Measurements from ENCODE around the gene KRI1. TPM values are rescaled to one million over a fixed set of nuclear protein-coding genes. Genes with fewer than 3 reads are reported as not detected.

The KRI1 gene
- polyA plus RNA-seq, 3 donors, result 3.9 to 21.0 (median 6.1) TPM

DNA sequence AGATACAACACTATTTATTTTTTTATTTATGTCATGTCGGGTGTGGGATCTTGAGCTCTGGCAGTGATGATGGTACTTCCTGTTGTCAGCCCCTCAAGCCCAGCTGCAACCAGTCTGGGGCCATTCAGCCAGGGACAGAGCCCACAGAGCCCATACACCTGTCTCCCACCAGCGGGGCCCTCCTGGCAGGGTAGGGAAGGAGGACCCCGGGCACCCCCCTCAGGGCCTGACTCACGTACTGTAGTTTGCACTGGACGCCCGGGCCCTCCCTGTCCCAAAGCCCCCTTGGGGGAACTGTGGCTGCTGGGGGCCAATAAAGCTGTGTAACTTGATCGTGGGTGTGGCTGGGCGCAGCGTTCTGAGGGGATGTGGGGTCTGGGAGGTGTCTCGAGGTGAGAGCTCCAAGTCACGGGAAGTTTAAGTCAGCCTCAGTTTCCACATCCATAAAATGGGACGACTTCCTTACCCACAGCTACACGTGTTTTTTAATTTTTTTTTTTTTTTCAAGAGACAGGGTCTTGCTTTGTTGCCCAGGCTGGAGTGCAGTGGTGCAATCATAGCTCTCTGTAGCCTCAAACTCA, 12.6 kb downstream of the KRI1 start:
- no peak overlapping the region for H3K4me3 ChIP-seq (replicated peaks in 1 of 3; ENCODE audit: low read depth in 2 of 3, low read length in 3 of 3)
- Mint-ChIP-seq H3K4me1 (peaks cover 15% of the 10 kb centered on the region), H3K27me3 (ENCODE audit: low read depth in 3 of 3) (no peaks in the 10 kb centered on the region), H3K36me3 (peaks cover 68 to 92% of the 10 kb centered on the region in 2 donors), H3K4me3 (no peak overlapping the region), H3K27ac (peak overlapping the region in 1 of 7 donors; percentile 71), H3K9me3 (peaks cover 0 to 8% (median 1%) of the 10 kb centered on the region in 7 donors)
- H3K4me2 ChIP-seq (replicated peaks; ENCODE audit: extremely low read depth, low read length, poor library complexity, severe bottlenecking), result no peak overlapping the region
- H4K20me1 ChIP-seq (ENCODE audit: insufficient read depth, low read length), result peaks cover 49% of the 10 kb centered on the region
- no peak for DNase-seq
- no peak overlapping the region for H3K9ac ChIP-seq (ENCODE audit: insufficient read depth, low read length, poor library complexity, severe bottlenecking)
- peaks cover 0 to 4% of the 10 kb centered on the region in 2 donors for H3K9me3 ChIP-seq (replicated peaks in 1 of 2; ENCODE audit: control insufficient read depth in 1 of 2, insufficient read depth in 1 of 2, low read length in 2 of 2)
- TF ChIP-seq, protein P1, sequence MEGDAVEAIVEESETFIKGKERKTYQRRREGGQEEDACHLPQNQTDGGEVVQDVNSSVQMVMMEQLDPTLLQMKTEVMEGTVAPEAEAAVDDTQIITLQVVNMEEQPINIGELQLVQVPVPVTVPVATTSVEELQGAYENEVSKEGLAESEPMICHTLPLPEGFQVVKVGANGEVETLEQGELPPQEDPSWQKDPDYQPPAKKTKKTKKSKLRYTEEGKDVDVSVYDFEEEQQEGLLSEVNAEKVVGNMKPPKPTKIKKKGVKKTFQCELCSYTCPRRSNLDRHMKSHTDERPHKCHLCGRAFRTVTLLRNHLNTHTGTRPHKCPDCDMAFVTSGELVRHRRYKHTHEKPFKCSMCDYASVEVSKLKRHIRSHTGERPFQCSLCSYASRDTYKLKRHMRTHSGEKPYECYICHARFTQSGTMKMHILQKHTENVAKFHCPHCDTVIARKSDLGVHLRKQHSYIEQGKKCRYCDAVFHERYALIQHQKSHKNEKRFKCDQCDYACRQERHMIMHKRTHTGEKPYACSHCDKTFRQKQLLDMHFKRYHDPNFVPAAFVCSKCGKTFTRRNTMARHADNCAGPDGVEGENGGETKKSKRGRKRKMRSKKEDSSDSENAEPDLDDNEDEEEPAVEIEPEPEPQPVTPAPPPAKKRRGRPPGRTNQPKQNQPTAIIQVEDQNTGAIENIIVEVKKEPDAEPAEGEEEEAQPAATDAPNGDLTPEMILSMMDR (IDR thresholded peaks at IDR 0.05), result no peak
- WGBS (ENCODE audit: insufficient coverage), result 54% methylated on average over 5 of the region's 13 CpGs
- peaks cover 6% of the 10 kb centered on the region for H3K79me2 ChIP-seq (ENCODE audit: insufficient read depth, low read length)
- peaks cover 5 to 6% of the 10 kb centered on the region in 2 donors for H3K4me1 ChIP-seq (ENCODE audit: control insufficient read depth in 1 of 2, insufficient read depth in 2 of 2, low read length in 2 of 2)
- peaks cover 74 to 96% of the 10 kb centered on the region in 2 donors for H3K36me3 ChIP-seq (replicated peaks in 1 of 2; ENCODE audit: control insufficient read depth in 1 of 2, insufficient read depth in 2 of 2, low read length in 2 of 2)
- no peaks in the 10 kb centered on the region for H3K27me3 ChIP-seq (ENCODE audit: control insufficient read depth in 2 of 2, insufficient read depth in 2 of 2, low read length in 2 of 2)
- H3K27ac ChIP-seq (ENCODE audit: low read depth in 1 of 2, low read length in 2 of 2), result peak overlapping the region in 1 of 2 donors; percentile 12
- no peak overlapping the region for H2AFZ ChIP-seq (ENCODE audit: insufficient read depth, low read depth, low read length, poor library complexity, severe bottlenecking)
- intact Hi-C loops (cut with micrococcal nuclease), result no loop called here

- Histone ChIP-seq H3K27me3 (ENCODE audit: control insufficient read depth in 2 of 2, insufficient read depth in 2 of 2, low read length in 2 of 2) (no peaks in the 10 kb centered on the region), H3K79me2 (ENCODE audit: insufficient read depth, low read length) (peaks cover 6% of the 10 kb centered on the region), H3K4me3 (replicated peaks in 1 of 3; ENCODE audit: low read depth in 2 of 3, low read length in 3 of 3) (no peak overlapping the region), H3K4me1 (ENCODE audit: control insufficient read depth in 1 of 2, insufficient read depth in 2 of 2, low read length in 2 of 2) (peaks cover 5 to 6% of the 10 kb centered on the region in 2 donors), H3K4me2 (replicated peaks; ENCODE audit: extremely low read depth, low read length, poor library complexity, severe bottlenecking) (no peak overlapping the region), H3K9me3 (replicated peaks in 1 of 2; ENCODE audit: control insufficient read depth in 1 of 2, insufficient read depth in 1 of 2, low read length in 2 of 2) (peaks cover 0 to 4% of the 10 kb centered on the region in 2 donors), H3K36me3 (replicated peaks in 1 of 2; ENCODE audit: control insufficient read depth in 1 of 2, insufficient read depth in 2 of 2, low read length in 2 of 2) (peaks cover 69 to 92% of the 10 kb centered on the region in 2 donors), H2AFZ (ENCODE audit: insufficient read depth, low read depth, low read length, poor library complexity, severe bottlenecking) (no peak overlapping the region), H4K20me1 (ENCODE audit: insufficient read depth, low read length) (peaks cover 51% of the 10 kb centered on the region), H3K27ac (ENCODE audit: low read depth in 1 of 2, low read length in 2 of 2) (peak overlapping the region; percentile 0 to 12), H3K9ac (ENCODE audit: insufficient read depth, low read length, poor library complexity, severe bottlenecking) (no peak overlapping the region)
- WGBS (ENCODE audit: insufficient coverage), result 83% methylated on average over 7 of the region's 12 CpGs
- H3K4me1 Mint-ChIP-seq, result peaks cover 15% of the 10 kb centered on the region
- no peak for DNase-seq
- intact Hi-C loops (cut with micrococcal nuclease), result no loop called here
- TF ChIP-seq, protein P1 (IDR thresholded peaks at IDR 0.05), result no peak
- H3K36me3 Mint-ChIP-seq, result peaks cover 65 to 89% of the 10 kb centered on the region in 2 donors
- H3K27ac Mint-ChIP-seq, result peak overlapping the region in 1 of 7 donors; percentile 1
- no peaks in the 10 kb centered on the region for H3K27me3 Mint-ChIP-seq (ENCODE audit: low read depth in 3 of 3)
- no peak overlapping the region for H3K4me3 Mint-ChIP-seq
- peaks cover 0 to 8% (median 1%) of the 10 kb centered on the region in 7 donors for H3K9me3 Mint-ChIP-seq
Measured at GRCh38 chr19:10552510-10553053, 13.2 kb downstream of the KRI1 start.

All from CD14-positive monocyte (primary cell).